NK-92 (cell line): Measurements from ENCODE around the gene FCHSD2.
"Not testable (repeated sequence)": the region's sequence is repeated elsewhere in the genome, so short reads cannot be mapped to it uniquely, and the experiment has no call there.

Source experiments
- DNase-seq: peaks from one replicate; lab custom pipeline; 2025; ENCODE audit not compliant: unreplicated experiment; lab: John Stamatoyannopoulos, UW

FCHSD2 gene

DNA sequence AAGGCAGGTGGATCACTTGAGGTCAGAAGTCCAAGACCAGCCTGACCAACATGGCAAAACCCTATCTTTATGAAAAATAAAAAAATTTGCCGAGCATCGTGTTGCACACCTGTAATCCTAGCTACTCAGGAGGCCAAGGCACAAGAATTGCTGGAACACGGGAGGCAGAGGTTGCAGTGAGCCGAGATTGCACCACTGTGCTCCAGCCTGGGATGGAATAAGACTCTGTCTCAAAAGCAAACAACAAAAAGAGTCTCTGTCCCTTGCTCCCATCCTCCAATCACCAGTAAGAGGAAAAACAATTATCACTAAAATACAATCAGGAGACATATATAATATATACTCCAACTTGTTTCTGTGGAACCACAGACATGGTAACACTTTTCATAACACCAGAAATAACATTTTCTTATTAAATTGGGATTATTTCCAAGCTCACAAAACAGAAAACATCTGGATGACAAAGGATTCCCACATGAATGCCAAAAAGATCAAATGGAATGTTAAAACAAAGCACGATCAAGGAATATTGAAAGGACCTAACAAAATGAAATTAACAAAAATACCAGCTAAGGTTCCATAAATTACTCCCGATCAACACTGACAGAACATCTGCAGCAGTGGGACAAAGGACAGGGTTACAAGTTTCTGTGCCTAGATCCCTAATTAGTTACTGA is 15.2 kb downstream of the FCHSD2 start:
- DNase-seq: no peak

- DNase-seq: no peak
Observed at GRCh38 chr11:73124800-73125199, 17.3 kb downstream of the FCHSD2 start.

DNA sequence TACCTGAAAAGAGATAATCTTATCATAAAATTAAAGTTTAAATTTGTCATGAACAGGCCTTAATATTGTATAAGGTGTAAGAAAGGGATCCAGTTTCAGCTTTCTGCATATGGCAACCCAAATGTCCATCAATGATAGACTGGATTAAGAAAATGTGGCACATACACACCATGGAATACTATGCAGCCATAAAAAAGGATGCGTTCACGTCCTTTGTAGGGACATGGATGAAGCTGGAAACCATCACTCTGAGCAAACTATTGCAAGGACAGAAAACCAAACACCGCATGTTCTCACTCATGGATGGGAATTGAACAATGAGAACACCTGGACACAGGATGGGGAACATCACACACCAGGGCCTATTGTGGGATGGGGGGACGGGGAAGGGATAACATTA is 18.2 kb downstream of the FCHSD2 start:
- not testable (repeated sequence) for DNase-seq

- no peak for DNase-seq
Observed at GRCh38 chr11:73121692-73122091, 20.4 kb downstream of the FCHSD2 start.

- no peak for DNase-seq
Observed at GRCh38 chr11:73117071-73117470, 25.0 kb downstream of the FCHSD2 start.

GRCh38 chr11:73116636-73117035 is 25.5 kb downstream of the FCHSD2 start:
- no peak for DNase-seq

- no peak for DNase-seq
Observed at GRCh38 chr11:73114835-73115220, 27.3 kb downstream of the FCHSD2 start.

DNA sequence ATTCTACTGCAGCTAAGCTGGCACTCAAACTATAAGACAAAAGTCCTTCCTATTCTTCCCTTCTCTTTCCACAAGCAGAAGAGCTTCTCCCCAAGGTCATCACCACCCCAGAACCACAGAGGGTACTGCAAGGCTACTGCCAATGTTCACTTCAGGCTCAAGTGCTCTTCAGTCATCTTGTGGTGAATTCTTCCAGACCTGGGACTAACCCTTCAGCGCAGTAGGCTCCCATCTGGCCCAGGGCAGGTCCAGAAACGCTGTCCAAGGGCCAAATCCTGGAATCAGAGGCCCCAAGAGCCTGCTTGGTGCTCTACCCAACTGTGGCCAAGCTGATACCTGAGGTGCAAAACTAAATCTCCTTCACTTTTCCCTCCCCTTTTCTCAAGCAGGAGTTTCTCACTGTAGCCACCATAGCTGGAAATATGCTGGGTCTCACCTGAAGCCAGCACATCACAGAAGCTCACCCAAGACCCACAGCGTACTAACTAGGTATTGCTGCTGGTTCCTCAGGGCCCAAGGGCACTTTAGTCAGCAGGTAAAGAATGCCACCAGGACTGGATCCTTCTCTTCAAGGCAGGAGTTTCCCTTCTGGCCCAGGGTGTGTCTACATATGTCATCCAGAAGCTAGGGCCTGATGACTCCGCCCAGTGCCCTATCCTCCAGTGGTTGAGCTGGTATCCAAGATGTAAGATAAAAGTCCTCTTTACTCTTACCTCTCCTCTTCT is 27.8 kb downstream of the FCHSD2 start:
- no peak for DNase-seq

DNA sequence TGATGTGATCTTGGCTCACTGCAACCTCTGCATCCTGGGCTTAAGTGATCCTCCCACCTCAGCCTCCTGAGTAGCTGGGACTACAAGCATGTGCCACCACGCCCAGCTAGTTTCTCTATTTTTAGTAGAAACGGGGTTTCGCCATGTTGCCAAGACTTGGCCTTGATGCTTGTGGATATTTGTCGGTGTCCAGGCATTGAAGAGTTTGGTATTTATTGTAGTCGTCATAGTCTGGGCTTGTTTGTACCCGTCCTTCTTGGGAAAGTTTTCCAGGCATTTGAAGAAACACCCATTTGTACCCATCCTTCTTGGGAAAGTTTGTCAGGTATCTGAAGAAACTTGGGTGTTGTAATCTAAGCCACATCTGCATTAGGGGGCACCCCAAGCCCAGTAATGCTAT is 28.7 kb downstream of the FCHSD2 start:
- no peak for DNase-seq

DNA sequence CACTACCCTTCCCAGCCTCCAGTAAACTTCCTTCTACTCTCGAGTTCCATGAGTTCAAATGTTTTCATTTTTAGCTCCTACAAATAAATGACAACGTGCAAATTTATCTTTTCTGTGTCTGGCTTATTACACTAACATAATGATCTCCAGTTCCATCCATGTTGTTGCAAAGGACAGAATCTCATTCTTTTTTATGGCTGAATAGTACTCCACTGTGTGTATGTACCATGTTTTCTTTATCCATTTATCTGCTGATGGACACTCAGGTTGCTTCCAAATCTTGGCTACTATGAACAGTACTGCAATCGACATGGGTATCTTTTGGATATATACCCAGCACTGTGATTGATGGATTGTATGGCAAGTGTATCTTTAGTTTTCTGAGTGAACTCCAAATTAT is 34.5 kb downstream of the FCHSD2 start:
- DNase-seq: no peak

GRCh38 chr11:73106347-73106746 is 35.8 kb downstream of the FCHSD2 start:
- DNase-seq: no peak

- no peak for DNase-seq
Observed at GRCh38 chr11:73100578-73100977, 41.5 kb downstream of the FCHSD2 start.

- no peak for DNase-seq
Observed at GRCh38 chr11:73099512-73100266, 42.4 kb downstream of the FCHSD2 start.

DNA sequence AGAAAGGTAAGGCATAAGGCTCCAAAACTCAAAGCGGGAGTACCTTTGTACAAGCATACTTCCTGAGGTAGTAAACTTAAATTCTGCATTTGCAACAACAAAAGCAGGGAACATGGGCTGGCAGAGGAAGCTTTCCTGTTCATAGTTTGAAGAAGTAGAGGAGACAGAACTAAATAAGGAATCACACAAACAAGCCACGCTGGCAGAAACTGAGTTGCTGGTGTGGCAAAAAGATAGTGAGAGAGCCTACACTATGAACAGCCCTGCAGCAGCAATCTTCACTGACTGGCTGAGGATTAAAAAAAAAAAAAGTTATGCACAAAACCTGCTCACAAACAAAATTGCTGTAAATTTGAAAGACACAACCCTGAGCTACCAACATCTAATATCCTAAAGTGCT is 46.5 kb downstream of the FCHSD2 start:
- no peak for DNase-seq

- no peak for DNase-seq
Observed at GRCh38 chr11:73091521-73092305, 50.4 kb downstream of the FCHSD2 start.

- DNase-seq: no peak
Observed at GRCh38 chr11:73087730-73088129, 54.4 kb downstream of the FCHSD2 start.

- DNase-seq: no peak
Observed at GRCh38 chr11:73085189-73085875, 56.8 kb downstream of the FCHSD2 start.

- DNase-seq: no peak
Observed at GRCh38 chr11:73078631-73079030, 63.5 kb downstream of the FCHSD2 start.

DNA sequence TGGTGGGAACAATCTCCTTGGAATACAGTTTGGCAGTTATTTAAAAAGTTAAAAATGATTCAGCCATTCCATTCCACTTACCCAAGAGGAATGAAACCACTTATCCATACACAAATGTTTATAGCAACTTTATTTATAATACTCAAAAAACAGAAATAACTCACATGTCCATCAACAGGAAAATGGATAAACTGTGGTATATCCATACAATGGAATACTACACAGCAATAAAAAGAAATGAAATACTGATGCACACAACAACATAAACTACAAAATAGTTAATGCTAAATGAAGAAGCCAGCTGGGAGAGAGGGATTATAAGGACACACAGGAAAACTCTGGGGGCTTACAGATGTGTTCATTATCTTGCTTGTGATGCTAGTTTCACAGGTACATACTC is 64.7 kb downstream of the FCHSD2 start:
- DNase-seq: no peak

GRCh38 chr11:73074319-73074718 is 67.8 kb downstream of the FCHSD2 start:
- DNase-seq: no peak
